HL-60 (cell line): ENCODE data around the gene MED17.

Source experiments
- DNase-seq, 2 experiments: peaks; one replicate each; pipeline ENCODE4 v3.0.0-alpha.2; 2010 to 2020; ENCODE audit warnings: low read depth in 1 of 2, low spot score in 1 of 2
- H3K27ac ChIP-seq: fragments of 250-450 bp; sonication (Bioruptor Pico); replicated peaks from 2 replicates; pipeline ENCODE4 v1.5.1; 2020; ENCODE audit warnings: mild to moderate bottlenecking, moderate library complexity
- H3K27me3 ChIP-seq: fragments of 250-450 bp; sonication (Bioruptor Pico); 2 replicates; pipeline ENCODE4 v1.5.1; 2021; ENCODE audit warnings: mild to moderate bottlenecking, moderate library complexity; ENCODE audit not compliant: insufficient read depth, poor library complexity, severe bottlenecking
- H3K4me3 ChIP-seq: replicated peaks from 2 replicates; pipeline ENCODE4 v1.5.1; 2011; ENCODE audit warnings: mild to moderate bottlenecking, control low read depth, low read length; ENCODE audit not compliant: insufficient read depth
- GABPA ChIP-seq: IDR thresholded peaks from 2 replicates; pipeline ENCODE4 v1.6.1; 2012; ENCODE audit warnings: low read depth
- POLR2AphosphoS5 ChIP-seq: IDR thresholded peaks from 2 replicates; pipeline ENCODE4 v1.6.1; 2012; ENCODE audit warnings: low read depth
- REST ChIP-seq: IDR thresholded peaks from 2 replicates; pipeline ENCODE4 v1.6.1; 2012; ENCODE audit warnings: low read depth; ENCODE audit not compliant: insufficient replicate concordance
- SPI1 ChIP-seq: IDR thresholded peaks from 2 replicates; pipeline ENCODE4 v1.6.1; 2012; ENCODE audit warnings: low read depth, mild to moderate bottlenecking, borderline replicate concordance
- TF ChIP-seq, protein P1 (sequence below): IDR thresholded peaks from one replicate; pipeline ENCODE4 v1.5.1; 2011; ENCODE audit warnings: low read length, control low read depth, inconsistent platforms; ENCODE audit not compliant: insufficient read depth

The MED17 gene

DNA sequence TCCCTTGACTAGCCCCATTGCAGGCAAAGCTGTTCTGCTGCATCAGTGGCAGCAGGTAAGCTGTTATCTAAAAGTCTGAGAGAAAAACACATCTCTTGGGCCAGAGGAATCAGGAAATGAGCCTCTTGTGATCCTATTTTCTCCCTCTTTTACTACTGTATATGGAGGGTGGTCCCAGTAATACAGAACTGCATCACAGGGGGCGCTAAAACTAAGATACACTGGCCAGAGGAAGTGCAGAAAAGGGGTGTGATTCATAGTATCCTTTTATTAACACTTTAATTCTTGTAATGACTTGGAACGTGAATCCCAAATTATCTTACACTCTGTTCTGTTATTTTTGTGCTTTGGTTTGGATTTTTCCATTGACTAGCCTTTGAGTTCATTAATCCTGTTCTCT, 8.8 kb upstream of the MED17 start:
- Histone ChIP-seq H3K27ac (no peak overlapping the region), H3K4me3 (no peak overlapping the region), H3K27me3 (no peaks in the 10 kb centered on the region)
- no peak for TF ChIP-seq GABPA
- TF ChIP-seq SPI1: peak; percentile 35; the same call in 1 of the 2 replicates
- TF ChIP-seq, protein P1, sequence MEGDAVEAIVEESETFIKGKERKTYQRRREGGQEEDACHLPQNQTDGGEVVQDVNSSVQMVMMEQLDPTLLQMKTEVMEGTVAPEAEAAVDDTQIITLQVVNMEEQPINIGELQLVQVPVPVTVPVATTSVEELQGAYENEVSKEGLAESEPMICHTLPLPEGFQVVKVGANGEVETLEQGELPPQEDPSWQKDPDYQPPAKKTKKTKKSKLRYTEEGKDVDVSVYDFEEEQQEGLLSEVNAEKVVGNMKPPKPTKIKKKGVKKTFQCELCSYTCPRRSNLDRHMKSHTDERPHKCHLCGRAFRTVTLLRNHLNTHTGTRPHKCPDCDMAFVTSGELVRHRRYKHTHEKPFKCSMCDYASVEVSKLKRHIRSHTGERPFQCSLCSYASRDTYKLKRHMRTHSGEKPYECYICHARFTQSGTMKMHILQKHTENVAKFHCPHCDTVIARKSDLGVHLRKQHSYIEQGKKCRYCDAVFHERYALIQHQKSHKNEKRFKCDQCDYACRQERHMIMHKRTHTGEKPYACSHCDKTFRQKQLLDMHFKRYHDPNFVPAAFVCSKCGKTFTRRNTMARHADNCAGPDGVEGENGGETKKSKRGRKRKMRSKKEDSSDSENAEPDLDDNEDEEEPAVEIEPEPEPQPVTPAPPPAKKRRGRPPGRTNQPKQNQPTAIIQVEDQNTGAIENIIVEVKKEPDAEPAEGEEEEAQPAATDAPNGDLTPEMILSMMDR: no peak
- no peak for DNase-seq

- no peak for DNase-seq
- Histone ChIP-seq H3K27ac (peak overlapping the region; percentile 93; the same call in 1 of the 2 replicates), H3K4me3 (peak overlapping the region; percentile 95), H3K27me3 (no peaks in the 10 kb centered on the region)
- TF ChIP-seq REST (no peak), SPI1 (no peak), GABPA (no peak), POLR2AphosphoS5 (no peak)
- TF ChIP-seq, protein P1: no peak
These were observed 720 bp upstream of the MED17 start for GRCh38 chr11:93783362-93783761.

GRCh38 chr11:93783765-93784144, 327 bp upstream of the MED17 start:
- peak overlapping the region; percentile 95 for H3K4me3 ChIP-seq
- H3K27ac ChIP-seq: peak overlapping the region; percentile 93
- no peak for TF ChIP-seq REST
- no peak for TF ChIP-seq POLR2AphosphoS5
- no peak for TF ChIP-seq GABPA
- TF ChIP-seq, protein P1: no peak
- TF ChIP-seq SPI1: no peak
- no peaks in the 10 kb centered on the region for H3K27me3 ChIP-seq
- DNase-seq: no peak

DNA sequence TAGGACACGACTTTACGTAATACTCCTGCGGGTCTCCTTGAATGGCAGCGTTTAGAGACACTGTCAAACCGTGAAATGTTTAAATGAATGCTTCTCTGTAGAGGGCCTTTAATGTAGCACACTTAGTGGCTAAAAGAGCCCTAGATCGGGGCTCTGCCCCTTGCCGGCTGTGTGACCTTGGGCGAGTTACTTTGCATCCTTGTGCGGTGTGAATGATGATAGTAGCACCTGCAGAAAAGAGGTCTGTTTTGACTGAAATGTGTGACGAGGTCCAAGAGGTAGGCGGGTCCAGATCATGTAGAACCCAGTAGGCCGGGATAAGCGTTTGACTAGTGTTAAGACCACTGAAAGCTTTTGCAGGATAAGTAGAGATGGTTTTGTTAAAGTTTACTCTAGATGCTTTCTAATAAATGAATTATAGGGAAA, 866 bp downstream of the MED17 start:
- DNase-seq: no peak
- H3K4me3 ChIP-seq: peak overlapping the region; percentile 95
- H3K27ac ChIP-seq: peak overlapping the region; percentile 93
- no peaks in the 10 kb centered on the region for H3K27me3 ChIP-seq
- TF ChIP-seq GABPA (no peak), REST (no peak), POLR2AphosphoS5 (no peak)
- TF ChIP-seq, protein P1: no peak
